ENCODE data around the gene MST1.

MST1 gene

GRCh38 chr3:49713336-49714105, 24.2 kb upstream of the MST1 start:
- no peak for DNase-seq (ENCODE audit: insufficient read length, low spot score)
- no peak for TF ChIP-seq CTCF (IDR thresholded peaks at IDR 0.05; ENCODE audit: insufficient read depth, missing control alignments)
- FAIRE-seq = no peak

GRCh38 chr3:49712631-49713317, 23.5 kb upstream of the MST1 start:
- TF ChIP-seq CTCF (IDR thresholded peaks at IDR 0.05; ENCODE audit: insufficient read depth, missing control alignments) = no peak
- FAIRE-seq (no peak), DNase-seq (ENCODE audit: insufficient read length, low spot score) (no peak)

- TF ChIP-seq CTCF (IDR thresholded peaks at IDR 0.05; ENCODE audit: insufficient read depth, missing control alignments) = no peak
- FAIRE-seq (no peak), DNase-seq (ENCODE audit: insufficient read length, low spot score) (no peak)
Measured at GRCh38 chr3:49712166-49712565, 22.9 kb upstream of the MST1 start.

GRCh38 chr3:49711489-49711888, 22.2 kb upstream of the MST1 start:
- no peak for TF ChIP-seq CTCF (IDR thresholded peaks at IDR 0.05; ENCODE audit: insufficient read depth, missing control alignments)
- DNase-seq (ENCODE audit: insufficient read length, low spot score) = no peak
- FAIRE-seq = no peak

- DNase-seq (ENCODE audit: insufficient read length, low spot score) (no peak), FAIRE-seq (no peak)
- TF ChIP-seq CTCF (IDR thresholded peaks at IDR 0.05; ENCODE audit: insufficient read depth, missing control alignments) = no peak
Measured at GRCh38 chr3:49709852-49710251, 20.6 kb upstream of the MST1 start.

- TF ChIP-seq CTCF (IDR thresholded peaks at IDR 0.05; ENCODE audit: insufficient read depth, missing control alignments) = no peak
- FAIRE-seq (no peak), DNase-seq (ENCODE audit: insufficient read length, low spot score) (no peak)
Measured at GRCh38 chr3:49707113-49707480, 17.8 kb upstream of the MST1 start.
